Stimulated activated effector memory CD8-positive, alpha-beta T cell treated with anti-CD3 and anti-CD28 coated beads, Interleukin-12 subunit alpha, Interleukin-12 subunit beta, amount 100 ng/mL, for 72 hours (primary cell): ENCODE data around the gene AQP6.
A peak's percentile ranks its signal among the peaks of the same experiment; 100 is the strongest.

Source experiments
- ATAC-seq: fragments of 150-1000 bp; cut with Tn5 transposase; 2 replicates; pipeline ENCODE4 v1.10.0; 2021
- DNase-seq, 2 donors: peaks; one replicate each; pipeline ENCODE4 v3.0.0; 2021 to 2022; ENCODE audit warnings: low spot score in 2 of 2
- H3K27ac Mint-ChIP-seq: one replicate; pipeline ENCODE4 v1.8.0; 2022; ENCODE audit warnings: mild to moderate bottlenecking, mixed read lengths
- H3K36me3 Mint-ChIP-seq: one replicate; pipeline ENCODE4 v1.8.0; 2022; ENCODE audit warnings: mild to moderate bottlenecking, mixed read lengths
- H3K4me1 Mint-ChIP-seq: one replicate; pipeline ENCODE4 v1.8.0; 2022; ENCODE audit warnings: mixed read lengths
- H3K4me3 Mint-ChIP-seq: one replicate; pipeline ENCODE4 v1.8.0; 2022; ENCODE audit warnings: mild to moderate bottlenecking, mixed read lengths
- H3K9me3 Mint-ChIP-seq: one replicate; pipeline ENCODE4 v1.8.0; 2022; ENCODE audit warnings: mixed read lengths

AQP6 gene

GRCh38 chr12:50016501-50017475 is 44.0 kb downstream of the AQP6 start:
- no peaks in the 10 kb centered on the region for H3K9me3 Mint-ChIP-seq
- H3K4me1 Mint-ChIP-seq = peaks cover 19% of the 10 kb centered on the region
- H3K36me3 Mint-ChIP-seq = peaks cover 42% of the 10 kb centered on the region
- no peak overlapping the region for H3K27ac Mint-ChIP-seq
- ATAC-seq = no peak
- no peak for DNase-seq
- no peak overlapping the region for H3K4me3 Mint-ChIP-seq

GRCh38 chr12:50017641-50018040 is 44.9 kb downstream of the AQP6 start:
- no peak overlapping the region for H3K27ac Mint-ChIP-seq
- H3K4me1 Mint-ChIP-seq = peaks cover 19% of the 10 kb centered on the region
- no peak overlapping the region for H3K4me3 Mint-ChIP-seq
- ATAC-seq = no peak
- no peak for DNase-seq
- no peaks in the 10 kb centered on the region for H3K9me3 Mint-ChIP-seq
- peaks cover 43% of the 10 kb centered on the region for H3K36me3 Mint-ChIP-seq

GRCh38 chr12:50018154-50018553 is 45.4 kb downstream of the AQP6 start:
- peaks cover 19% of the 10 kb centered on the region for H3K4me1 Mint-ChIP-seq

GRCh38 chr12:50018968-50019367 is 46.2 kb downstream of the AQP6 start:
- no peak for DNase-seq
- Mint-ChIP-seq H3K36me3 (peaks cover 44% of the 10 kb centered on the region), H3K27ac (no peak overlapping the region), H3K4me3 (no peak overlapping the region), H3K4me1 (peaks cover 13% of the 10 kb centered on the region), H3K9me3 (no peaks in the 10 kb centered on the region)
- ATAC-seq = no peak

More at GRCh38 chr12:50018154-50018553, 45.4 kb downstream of the AQP6 start:
- no peak for DNase-seq
- ATAC-seq = no peak
- Mint-ChIP-seq H3K9me3 (no peaks in the 10 kb centered on the region), H3K36me3 (peaks cover 48% of the 10 kb centered on the region), H3K27ac (no peak overlapping the region), H3K4me3 (no peak overlapping the region)

GRCh38 chr12:50019524-50019923 is 46.8 kb downstream of the AQP6 start:
- H3K27ac Mint-ChIP-seq = no peak overlapping the region
- H3K4me3 Mint-ChIP-seq = no peak overlapping the region
- H3K9me3 Mint-ChIP-seq = no peaks in the 10 kb centered on the region
- H3K36me3 Mint-ChIP-seq = peaks cover 43% of the 10 kb centered on the region
- H3K4me1 Mint-ChIP-seq = peaks cover 13% of the 10 kb centered on the region
- no peak for DNase-seq
- ATAC-seq = no peak

- Mint-ChIP-seq H3K4me1 (peaks cover 26% of the 10 kb centered on the region), H3K27ac (no peak overlapping the region), H3K9me3 (peaks cover 3% of the 10 kb centered on the region), H3K36me3 (peaks cover 39% of the 10 kb centered on the region), H3K4me3 (no peak overlapping the region)
- no peak for ATAC-seq
- no peak for DNase-seq
Observed at GRCh38 chr12:50021031-50021430, 48.3 kb downstream of the AQP6 start.

DNA sequence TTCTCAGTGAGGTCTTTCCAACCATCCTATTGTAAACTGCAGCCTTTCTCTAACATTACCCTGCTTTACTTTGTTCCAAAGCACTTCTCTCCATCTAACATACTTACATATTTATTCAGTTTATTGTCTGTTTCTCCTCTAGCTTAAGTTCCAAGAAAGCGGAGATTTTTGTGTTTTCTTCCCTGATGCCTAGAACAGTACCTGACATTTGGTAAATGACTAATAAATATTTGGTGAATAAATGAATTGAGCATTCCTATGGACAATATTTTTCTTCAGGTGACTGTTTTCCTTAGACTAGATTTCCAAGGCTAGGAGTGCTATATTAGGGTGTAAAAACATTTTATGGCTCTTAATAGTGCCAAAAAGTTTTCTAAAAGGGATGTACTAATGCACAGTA is 50.2 kb downstream of the AQP6 start:
- H3K9me3 Mint-ChIP-seq = peaks cover 3% of the 10 kb centered on the region
- DNase-seq (no peak), ATAC-seq (no peak)
- peak overlapping the region; percentile 95 for H3K4me3 Mint-ChIP-seq
- H3K27ac Mint-ChIP-seq = no peak overlapping the region
- peaks cover 30% of the 10 kb centered on the region for H3K36me3 Mint-ChIP-seq
- H3K4me1 Mint-ChIP-seq = peaks cover 26% of the 10 kb centered on the region

GRCh38 chr12:50024227-50024626 is 51.5 kb downstream of the AQP6 start:
- Mint-ChIP-seq H3K4me3 (peak overlapping the region; percentile 95), H3K27ac (peak overlapping the region; percentile 98), H3K36me3 (peaks cover 30% of the 10 kb centered on the region), H3K4me1 (peaks cover 21% of the 10 kb centered on the region), H3K9me3 (peaks cover 3% of the 10 kb centered on the region)
- ATAC-seq = no peak
- no peak for DNase-seq

DNA sequence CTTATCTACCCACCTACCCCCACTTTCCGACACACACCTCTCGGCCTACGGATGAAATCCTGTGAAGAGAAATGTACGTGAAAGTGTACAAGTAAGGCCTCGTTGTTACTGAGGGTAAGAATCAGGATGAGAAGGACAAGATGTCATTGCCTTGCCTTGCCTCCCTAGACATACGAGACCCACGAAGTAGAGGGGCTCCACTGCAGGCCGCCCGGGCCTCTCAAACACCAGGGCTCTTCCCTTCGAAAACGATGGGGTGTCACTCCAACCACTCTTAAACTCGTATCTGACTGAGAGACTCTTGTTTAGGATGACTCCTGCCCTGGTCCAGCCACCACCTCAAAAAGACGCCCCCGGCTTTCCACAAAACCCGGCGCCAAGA is 52.0 kb downstream of the AQP6 start:
- Mint-ChIP-seq H3K36me3 (peaks cover 30% of the 10 kb centered on the region), H3K27ac (peak overlapping the region; percentile 98), H3K4me3 (peak overlapping the region; percentile 95), H3K9me3 (peaks cover 3% of the 10 kb centered on the region), H3K4me1 (peaks cover 20% of the 10 kb centered on the region)
- ATAC-seq (peak; percentile 58), DNase-seq (peak in 1 of 2 donors; percentile 12)

DNA sequence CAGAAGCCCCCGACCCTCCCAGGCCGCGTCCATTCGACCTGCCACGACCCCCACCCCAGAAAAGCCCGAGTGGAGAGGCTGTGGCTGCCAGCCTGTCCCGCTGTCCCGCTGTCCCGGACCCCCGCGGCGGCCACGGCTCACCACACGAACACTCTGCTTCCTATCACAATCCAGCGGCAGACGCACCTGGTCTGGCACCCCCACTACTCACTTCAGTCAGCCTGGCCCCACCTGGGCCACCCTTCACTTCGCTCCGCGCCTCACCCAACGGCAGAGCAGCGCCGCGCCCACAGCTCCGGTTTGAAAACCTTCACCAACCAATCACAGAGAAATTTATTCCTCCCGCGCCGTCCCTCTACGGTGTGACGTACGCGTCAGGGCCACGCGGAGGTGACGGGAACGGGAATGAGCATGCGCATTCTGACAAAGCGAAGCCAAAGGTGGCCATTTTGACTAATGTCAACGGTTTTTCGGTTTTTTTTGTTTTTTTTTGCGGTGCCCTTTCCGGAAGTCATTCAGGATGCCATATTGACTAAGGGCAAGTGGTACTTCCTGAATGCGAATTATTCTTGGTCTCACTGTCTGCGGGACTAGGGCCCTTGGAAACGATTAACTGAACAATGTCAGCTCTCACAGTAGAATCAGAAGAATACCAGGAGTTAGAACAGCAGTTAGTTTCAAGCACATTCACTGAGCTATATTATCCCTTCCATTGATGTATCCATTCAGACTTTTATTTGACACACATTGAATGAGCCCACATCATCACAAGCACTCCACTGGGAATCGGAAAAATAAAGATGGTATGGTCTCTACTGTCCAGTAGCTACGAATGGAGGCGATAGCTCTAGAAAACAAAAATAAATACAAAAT is 52.7 kb downstream of the AQP6 start, which contains the start of gene RACGAP1:
Gene RACGAP1, minus strand, starts transcription at position 308 of the 873 bp plus-strand sequence. CDS start 8,779 bp downstream, outside the sequence.
- ATAC-seq = peak; percentile 99
- Mint-ChIP-seq H3K9me3 (peaks cover 3% of the 10 kb centered on the region), H3K4me1 (peaks cover 20% of the 10 kb centered on the region), H3K4me3 (peak within 1 kb of the TSS; percentile 95), H3K36me3 (peaks cover 30% of the 10 kb centered on the region), H3K27ac (peak within 1 kb of the TSS; percentile 98)
- DNase-seq = peak; percentile 79 to 96

GRCh38 chr12:50026691-50027090 is 53.9 kb downstream of the AQP6 start:
- DNase-seq (no peak), ATAC-seq (no peak)
- Mint-ChIP-seq H3K27ac (peak overlapping the region; percentile 62), H3K4me1 (peaks cover 20% of the 10 kb centered on the region), H3K4me3 (no peak overlapping the region), H3K9me3 (peaks cover 3% of the 10 kb centered on the region), H3K36me3 (peaks cover 30% of the 10 kb centered on the region)
